Measurements from ENCODE around the gene ATP6V0C.

ATP6V0C gene

DNA sequence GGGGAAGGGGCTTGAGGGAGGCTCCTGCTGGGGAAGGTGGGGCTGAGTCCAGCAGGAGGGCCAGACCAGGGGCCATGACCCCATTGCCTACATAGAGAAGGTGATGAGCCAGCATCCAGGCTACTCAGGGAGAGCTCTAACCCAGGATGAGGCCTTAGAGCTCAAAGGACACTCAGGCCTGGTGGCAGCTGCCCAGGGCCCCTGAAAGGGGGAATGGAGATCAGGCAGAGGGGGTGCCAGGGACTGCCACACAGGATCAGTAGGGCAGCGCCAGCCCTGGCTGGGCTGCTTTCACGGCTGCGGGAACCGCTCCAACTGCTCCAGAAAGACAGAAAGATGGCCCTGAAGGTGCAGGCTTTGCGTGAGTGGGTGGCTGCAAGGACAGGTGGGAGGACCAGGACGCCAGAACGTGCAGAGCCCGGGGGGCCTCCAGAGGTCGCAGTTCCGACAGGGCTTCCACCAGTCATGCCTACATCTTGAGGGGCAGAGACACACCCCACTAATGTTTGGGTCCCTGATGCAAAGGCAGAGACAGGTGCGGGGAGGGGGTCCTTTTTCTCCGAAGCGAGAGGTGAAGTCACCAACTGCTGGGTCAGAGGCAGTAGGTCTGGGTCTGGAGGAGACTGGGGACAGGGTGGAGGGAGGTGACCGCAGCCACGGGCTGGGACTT, 882 bp upstream of the ATP6V0C start:
- peak; percentile 22 for DNase-seq

DNA sequence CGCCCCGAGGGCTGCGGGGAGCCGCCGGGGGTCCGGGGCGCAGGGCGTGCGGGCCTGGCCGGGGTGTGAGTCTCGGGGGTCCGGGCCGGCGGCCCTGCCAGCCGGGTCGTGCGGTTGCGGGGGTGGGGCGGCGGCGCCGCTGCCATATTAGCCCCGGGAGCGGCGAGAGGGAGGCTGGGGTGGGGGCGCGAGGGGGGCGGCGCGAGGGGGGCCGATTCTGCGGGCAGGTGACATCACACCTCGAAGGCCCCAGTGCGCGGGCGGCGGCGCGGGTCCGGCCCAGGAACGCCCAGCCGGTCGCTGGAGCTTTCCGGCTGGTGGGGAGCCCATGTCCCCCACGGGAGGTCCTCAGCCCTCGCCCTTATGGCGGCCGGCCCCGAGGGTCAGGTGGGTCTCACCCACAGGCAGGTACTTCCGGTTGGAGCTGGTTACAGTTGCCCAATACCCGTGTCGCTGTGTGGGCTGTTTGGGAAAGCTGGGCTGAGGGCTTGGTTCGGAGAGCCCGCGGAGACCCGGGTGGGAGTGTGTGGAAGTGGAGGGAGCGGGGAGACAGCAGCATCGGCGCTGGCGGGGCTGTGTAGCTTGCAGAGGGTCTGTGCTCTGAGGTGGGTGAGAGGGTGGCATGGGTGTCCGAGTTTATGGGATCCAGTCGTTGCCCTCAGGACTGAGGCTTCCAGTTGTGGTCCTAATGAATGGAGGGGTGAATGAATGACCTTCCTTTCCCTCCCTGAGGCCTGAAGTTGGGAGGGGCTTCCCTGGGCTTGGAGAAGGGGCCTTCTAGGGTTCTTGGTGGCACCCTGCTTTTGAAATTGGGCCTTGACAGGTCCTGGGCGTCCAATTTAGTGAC, 804 bp downstream of the ATP6V0C start:
- DNase-seq, result peak; percentile 25

DNA sequence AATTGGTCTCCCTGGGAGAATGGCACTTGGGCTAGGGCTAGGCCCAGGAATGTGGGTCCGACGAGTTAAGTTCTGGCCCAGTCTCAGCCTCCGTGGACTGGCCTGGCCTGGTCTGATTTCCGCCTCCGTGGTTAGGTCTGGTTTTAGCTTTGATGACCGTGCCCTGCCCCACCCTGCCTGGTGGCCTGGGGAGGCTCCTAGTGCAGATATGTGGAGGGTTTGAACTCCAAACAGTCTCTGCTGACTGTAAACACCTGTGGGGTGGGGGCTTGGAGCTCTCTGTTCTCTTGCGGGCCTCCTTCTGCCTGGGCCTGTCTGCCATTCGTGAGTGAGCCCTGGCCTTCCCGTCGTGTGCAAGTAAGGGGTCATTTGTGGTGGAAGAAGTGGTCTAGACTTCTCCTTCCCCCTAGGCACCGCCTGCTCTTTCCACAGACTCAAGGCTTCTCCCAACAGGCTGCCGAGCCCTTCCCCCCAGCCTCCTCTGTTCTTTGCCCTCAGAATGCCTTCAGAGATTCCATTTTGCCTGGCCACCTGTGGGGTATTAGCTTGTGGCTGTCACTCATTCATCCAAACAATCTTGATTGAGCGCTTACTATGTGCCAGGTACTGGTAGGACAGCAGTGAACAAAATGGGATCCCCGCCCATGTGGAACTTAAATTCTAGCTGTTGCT, 1.6 kb downstream of the ATP6V0C start:
- no peak for DNase-seq

DNA sequence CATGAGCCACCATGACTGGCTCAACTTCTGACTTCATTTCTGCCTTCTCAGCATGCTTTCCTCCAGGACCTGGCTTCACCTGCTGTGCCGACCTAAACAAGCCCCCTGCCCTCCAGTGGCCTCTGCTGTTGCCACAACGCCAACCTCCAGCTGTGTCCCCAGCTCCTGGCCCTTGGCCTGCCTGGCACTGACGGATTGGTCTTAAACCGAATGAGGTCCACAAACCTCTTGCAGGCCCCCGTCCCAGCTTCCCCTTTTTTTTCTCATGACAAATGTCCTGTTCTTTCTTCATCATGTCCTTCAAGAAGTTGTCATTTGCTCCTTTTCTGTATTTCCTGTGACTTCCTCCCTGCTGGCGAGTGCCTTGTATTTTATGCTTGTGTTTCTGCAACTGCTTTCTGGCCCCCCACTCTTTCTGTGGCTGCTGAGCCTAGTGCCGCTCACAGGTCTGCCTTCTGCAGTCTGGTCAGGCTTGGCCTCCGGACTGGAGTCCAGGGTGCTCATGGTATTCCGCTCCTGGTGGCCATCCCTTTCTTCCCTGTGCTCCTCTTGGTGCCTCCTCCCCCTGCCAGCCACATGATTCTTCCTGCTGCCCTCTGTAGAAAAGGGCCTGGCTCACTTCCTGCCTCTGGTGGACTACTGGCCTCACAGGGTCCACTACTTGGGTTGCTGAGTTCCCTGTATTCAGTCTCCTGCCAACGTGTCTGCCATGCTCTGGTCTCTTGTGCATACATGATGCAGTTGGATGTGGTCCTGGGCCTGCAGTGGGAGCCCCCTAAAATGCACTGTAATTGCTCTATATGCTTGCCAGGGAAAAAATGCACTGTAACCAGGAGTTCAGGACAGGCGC, 2.9 kb downstream of the ATP6V0C start:
- no peak for DNase-seq

DNA sequence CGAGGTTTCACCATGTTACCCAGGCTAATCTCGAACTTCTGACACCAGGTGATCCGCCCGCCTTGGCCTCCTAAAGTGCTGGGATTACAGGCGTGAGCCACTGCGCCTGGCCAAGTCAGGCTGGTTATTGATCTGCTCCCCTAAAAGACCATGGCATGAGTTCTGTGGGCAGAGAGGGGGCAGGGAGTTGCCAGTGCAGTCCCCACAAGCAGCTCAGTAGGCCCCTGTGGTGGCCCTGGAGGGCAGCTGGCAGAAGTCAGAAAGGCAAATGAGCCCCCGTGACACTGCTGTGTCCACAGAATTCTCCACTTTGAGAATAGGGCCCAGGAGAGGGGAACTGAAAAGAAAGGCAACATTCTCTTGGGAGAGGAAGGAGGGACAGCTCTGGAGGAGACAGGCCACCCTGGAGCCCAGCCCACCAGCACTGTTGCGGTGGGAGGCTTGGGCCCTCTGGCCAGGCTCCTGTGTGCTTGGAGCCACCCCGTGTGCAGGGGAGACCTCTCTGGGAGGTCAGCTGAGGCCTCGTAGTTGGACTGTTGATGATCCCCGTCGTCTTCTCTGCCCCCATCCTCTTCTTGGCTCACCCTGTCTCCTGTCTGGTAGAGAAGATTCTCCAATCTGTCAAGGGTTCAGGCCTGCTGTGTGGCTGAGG, 4.3 kb downstream of the ATP6V0C start:
- no peak for DNase-seq

DNA sequence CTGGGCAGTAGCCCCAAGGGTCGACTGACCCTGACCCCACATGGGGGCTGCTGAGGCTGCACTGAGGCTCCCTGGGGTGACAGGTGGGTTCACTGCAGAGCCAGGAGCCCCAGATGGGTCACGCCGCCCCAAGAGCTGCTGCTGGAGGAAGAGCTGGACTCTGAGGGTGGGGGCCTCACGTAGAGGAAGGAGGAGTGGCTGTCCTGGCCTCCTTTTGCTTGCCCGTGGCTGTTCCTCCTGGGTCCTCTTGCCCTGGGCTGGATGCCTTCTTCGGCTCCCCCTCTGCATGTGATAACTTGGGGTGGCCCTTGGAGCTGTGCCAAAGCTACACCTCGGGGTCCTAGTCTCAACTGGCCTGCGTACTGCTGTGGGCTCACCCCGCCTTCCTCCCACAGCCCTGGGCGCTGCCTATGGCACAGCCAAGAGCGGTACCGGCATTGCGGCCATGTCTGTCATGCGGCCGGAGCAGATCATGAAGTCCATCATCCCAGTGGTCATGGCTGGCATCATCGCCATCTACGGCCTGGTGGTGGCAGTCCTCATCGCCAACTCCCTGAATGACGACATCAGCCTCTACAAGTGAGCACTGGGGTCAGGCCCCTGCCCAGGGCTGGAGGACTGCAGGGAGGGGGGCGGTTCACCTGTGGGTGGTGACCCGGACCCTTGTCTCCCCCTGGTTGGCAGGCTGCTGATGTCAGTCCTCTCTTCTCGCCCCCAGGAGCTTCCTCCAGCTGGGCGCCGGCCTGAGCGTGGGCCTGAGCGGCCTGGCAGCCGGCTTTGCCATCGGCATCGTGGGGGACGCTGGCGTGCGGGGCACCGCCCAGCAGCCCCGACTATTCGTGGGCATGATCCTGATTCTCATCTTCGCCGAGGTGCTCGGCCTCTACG, 5.3 kb downstream of the ATP6V0C start:
- no peak for DNase-seq

DNA sequence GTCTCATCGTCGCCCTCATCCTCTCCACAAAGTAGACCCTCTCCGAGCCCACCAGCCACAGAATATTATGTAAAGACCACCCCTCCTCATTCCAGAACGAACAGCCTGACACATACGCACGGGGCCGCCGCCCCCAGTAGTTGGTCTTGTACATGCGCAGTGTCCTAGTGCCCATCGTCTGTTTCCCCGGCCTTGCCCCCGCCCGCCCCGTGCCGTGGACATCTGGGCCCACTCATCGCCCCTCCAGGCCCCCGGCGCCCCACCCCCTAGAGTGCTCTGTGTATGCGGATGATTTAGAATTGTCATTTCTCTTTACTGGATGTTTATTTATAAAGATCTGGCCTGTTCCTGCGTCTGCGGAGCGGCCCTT, 5.9 kb downstream of the ATP6V0C start:
- no peak for DNase-seq

DNA sequence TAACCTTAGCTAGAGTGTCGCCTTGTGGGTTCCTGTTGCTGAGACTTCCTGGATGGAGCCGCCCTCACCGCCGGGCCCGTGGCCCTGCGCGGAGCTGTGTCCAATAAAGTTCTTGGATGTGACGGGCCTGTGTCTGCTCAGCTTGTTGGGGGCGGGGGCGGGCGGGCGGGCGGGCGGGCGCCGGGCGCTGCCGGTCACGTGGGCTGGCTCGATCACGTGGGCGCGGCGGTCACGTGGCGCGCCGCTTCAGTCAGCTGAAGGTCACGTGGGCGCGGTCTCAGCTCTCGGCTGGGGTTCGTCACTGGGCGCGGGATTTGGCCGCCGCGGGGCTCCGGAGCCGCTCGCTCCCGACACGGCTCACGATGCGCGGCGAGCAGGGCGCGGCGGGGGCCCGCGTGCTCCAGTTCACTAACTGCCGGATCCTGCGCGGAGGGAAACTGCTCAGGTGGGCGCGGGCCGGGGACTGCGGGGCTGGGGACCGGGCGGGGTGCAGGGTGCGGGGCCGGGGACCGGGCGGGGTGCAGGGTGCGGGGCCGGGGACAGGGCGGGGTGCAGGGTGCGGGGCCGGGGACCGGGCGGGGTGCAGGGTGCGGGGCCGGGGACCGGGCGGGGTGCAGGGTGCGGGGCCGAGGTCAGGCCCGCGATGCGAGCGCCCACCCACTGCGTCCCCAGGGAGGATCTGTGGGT, 6.5 kb downstream of the ATP6V0C start, which contains the start of gene AMDHD2:
TSS of gene AMDHD2 (plus strand) at position 275 of the 687 bp plus-strand sequence. CDS start at position 363, 88 bp downstream.
- peak; percentile 47 for DNase-seq

DNA sequence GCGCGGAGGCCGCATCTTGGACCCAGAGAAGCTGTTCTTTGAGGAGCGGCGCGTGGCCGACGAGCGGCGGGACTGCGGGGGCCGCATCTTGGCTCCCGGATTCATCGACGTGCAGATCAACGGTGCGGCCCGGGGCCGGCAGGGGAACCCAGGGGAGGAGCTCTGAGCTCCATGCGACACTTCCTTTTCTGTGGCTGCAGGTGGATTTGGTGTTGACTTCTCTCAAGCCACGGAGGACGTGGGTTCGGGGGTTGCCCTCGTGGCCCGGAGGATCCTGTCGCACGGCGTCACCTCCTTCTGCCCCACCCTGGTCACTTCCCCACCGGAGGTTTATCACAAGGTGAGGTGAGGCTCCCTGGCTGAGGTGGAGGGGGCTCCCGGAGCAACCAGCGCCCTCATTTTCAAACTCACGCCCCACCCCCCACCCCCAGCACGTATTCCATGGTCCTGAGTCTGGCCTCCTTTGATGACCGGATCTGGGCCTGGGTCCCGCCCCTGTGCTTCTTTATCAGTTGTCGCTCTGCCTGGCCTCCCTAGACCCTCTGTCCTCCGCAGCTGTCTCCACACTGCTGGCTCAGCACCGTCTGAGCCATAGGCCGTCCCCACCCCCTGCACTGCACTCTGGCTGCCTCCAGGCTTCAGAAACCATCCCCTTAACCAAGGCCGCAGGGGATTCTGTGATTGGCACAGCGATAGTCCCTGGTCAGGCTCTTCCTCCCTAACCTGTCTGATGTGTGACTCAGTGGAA, 7.2 kb downstream of the ATP6V0C start:
- no peak for DNase-seq

DNA sequence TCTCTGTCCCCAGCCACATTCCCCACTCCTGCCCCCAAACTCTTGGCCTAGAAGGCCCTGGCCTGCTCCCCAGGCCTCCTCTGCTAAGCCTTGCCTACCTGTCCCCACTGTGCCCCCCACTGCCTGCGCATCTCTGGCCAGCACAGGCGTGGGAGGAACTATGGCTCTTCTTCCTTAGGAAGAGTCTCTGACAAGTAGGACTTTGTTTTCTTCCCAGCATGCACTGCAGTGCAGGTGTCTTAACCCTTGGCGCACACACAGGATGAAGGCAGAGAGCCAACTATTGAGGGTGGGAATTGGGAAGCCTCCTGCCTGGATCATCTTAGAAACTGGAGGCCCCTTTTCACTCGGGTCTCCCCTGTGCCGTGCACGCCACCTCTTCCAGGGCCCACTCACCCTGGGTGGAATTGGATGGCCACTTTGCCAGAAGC, 10.1 kb downstream of the ATP6V0C start:
- no peak for DNase-seq

DNA sequence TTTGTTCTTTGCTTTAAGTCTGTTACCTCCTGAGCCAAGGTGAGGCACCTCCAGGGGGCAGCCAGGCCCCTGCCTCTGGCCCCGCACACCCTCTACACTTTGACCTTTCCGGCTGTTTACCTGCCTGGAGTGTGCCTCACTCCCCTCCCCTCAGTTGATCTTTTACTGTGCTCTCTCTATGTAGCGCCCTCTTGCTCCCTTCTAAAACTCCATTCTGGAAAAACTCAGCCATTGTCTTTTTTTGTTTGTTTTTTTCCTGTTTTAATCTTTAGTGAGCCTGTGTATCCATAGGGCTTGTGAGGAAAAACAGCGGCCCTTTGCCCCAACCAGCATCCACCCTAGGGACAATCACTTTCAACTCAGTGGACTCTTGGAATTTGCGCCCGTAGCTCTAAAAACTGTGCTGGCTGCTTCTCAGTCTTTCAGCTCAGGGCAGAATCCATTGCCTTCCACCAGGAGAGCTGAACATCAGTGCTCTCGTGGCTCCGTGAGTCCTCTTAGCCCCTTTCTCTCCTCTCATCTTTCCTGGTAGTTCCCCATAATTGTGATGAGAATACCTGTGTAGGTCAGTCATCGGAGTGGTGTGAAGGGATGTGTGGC, 10.7 kb downstream of the ATP6V0C start:
- DNase-seq, result no peak

DNA sequence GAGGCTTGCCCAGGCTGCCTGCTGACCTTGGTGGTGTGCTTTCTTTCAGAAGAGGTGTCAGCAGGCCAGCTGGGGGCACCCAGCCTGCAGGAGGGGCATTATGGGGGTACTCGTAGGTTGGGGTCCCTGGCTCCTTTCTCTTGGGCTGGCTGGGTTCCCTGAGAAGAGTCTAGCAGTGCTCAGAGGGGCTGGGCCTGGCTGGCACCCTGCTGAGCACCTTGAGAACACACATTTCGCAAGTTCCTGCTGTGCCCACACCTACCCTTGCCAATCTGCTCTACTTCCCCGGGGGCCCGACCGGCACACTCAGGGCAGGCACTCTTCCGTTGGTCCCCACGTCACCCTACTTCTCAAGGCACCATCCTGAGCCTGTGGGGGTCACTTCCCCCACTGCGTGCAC, 12.4 kb downstream of the ATP6V0C start:
- DNase-seq, result no peak

DNA sequence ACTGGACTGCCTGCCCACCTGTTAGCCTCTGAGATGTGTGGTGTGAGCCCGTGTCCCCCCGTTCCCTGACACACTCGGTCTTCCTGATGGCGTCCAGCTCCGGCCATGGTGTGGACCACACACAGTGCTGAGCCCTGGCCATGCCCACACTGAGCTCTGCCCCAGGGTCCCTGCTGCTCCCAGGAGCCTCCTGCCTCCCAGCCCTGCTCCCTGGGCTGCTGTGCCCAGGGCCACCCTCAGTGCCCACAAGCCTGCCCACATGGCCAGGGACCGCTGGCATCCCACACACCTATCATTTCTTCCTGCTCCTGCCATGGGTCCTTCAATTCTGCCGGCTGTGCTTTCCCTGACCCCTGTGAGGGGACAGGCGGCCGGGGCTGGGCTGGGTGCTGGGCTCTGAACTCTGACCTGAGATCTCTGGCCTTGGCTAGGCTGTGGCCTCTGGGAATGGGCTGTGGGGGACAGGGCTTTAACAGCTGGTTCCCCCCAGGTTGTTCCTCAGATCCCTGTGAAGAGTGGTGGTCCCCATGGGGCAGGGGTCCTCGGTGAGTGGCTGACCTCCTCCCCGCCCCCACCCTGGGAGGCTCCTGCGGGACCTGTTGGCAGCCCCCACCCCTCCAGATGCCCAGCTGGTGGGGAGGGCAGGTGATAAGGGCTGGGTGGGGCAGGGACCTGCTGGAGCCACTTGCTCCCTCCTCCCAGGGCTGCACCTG, 13.5 kb downstream of the ATP6V0C start:
- DNase-seq, result no peak

DNA sequence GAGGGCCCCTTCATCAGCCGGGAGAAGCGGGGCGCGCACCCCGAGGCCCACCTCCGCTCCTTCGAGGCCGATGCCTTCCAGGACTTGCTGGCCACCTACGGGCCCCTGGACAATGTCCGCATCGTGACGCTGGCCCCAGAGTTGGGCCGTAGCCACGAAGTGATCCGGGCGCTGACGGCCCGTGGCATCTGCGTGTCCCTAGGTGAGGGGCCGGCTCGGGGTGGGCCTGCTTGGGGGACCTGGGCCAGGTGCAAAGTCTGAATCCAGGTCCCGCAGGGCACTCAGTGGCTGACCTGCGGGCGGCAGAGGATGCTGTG, 14.0 kb downstream of the ATP6V0C start:
- DNase-seq, result no peak

DNA sequence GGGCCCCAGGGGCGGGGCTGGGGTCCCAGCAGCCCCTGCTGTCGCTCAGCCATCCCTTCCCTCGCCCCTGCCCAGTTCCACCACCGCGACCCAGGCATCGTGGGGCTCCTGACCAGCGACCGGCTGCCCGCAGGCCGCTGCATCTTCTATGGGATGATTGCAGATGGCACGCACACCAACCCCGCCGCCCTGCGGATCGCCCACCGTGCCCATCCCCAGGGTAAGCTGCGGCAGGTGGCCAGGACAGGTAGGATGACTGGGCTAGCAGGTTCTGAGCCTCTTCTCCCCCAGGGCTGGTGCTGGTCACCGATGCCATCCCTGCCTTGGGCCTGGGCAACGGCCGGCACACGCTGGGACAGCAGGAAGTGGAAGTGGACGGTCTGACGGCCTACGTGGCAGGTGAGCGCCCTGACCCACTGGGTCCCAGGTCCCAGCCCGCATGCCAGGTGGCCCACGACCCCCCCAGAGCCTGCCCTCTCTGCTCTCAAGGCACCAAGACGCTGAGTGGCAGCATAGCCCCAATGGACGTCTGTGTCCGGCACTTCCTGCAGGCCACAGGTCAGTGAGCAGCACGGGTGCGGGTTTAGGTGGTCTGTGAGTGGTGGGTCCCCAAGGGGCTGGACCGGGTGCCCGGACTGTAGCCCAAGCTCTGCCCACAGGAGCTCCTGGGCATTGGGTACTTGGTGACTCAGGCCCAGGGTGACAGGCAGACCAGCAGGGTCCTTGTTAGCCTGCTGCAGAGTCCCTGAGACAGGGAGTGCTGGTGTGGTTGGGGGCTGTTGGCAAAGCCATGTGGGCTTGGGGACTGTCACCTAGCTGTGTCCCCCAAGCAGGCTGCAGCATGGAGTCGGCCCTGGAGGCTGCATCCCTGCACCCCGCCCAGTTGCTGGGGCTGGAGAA, 14.7 kb downstream of the ATP6V0C start:
- no peak for DNase-seq

DNA sequence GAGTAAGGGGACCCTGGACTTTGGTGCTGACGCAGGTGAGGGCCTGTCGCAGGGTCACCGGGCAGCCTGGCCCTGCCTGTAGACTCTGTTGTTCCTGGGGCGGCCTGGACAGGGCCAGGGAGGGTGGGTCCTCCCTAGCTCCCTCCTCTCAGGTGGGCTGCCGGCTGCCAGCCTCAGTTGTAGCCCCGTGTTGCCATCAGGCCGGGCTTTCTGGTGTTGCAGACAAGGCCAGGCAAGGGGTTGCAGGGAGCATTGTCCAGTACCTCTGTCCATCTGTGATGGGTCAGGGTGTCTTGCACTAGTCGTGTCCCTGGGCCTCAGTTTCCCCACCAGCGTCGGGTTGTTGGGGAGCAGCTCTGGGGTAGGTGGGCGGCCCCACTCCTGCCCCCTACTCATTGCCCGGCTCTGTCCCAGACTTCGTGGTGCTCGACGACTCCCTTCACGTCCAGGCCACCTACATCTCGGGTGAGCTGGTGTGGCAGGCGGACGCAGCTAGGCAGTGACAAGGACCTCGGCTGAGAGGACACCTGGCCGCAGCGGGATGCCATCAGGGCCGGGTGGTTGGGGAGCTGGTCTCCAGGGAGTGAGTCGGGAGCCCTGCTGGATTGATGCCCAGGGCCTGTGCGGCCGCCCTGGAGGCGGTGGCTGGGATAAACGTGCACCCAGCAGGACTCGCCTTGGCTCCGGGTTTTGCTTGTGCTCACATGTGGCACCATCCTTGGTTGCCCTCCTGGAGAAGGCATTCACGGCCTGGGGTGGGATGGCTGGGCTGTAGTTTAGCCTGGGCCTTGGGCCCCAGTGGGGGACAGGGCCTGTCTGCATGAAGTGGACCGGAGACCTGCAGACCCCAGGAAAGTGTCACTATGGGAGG, 15.5 kb downstream of the ATP6V0C start:
- no peak for DNase-seq

All from DMS79 (cell line).